ENCODE measurements around the gene ALDH4A1. TPM values are rescaled to one million over a fixed set of nuclear protein-coding genes. Genes with fewer than 3 reads are reported as not detected.

ALDH4A1 gene
- total RNA-seq, 1 donor from 2014 or later = 13.0 TPM

GRCh38 chr1:18925279-18925678 lies 22.9 kb upstream of the ALDH4A1 start:
- intact Hi-C loops (cut with DNase I) = no loop called here

GRCh38 chr1:18924221-18924691 lies 21.9 kb upstream of the ALDH4A1 start:
- ATAC-seq (no peak), DNase-seq (ENCODE audit: low spot score) (no peak)
- intact Hi-C loops (cut with DNase I) = no loop called here

More at GRCh38 chr1:18925279-18925678, 22.9 kb upstream of the ALDH4A1 start:
- ATAC-seq = no peak
- no peak for DNase-seq (ENCODE audit: low spot score)

- DNase-seq (ENCODE audit: low spot score) (no peak), ATAC-seq (no peak)
- intact Hi-C loops (cut with DNase I) = no loop called here
These were observed 21.4 kb upstream of the ALDH4A1 start for GRCh38 chr1:18923756-18924211.

GRCh38 chr1:18922848-18923755 lies 20.7 kb upstream of the ALDH4A1 start:
- intact Hi-C loops (cut with DNase I) = no loop called here
- ATAC-seq = peak; percentile 34
- DNase-seq (ENCODE audit: low spot score) = no peak

GRCh38 chr1:18922319-18922726 lies 20.0 kb upstream of the ALDH4A1 start:
- DNase-seq (ENCODE audit: low spot score) = peak; percentile 86
- ATAC-seq = peak; percentile 96
- intact Hi-C loops (cut with DNase I) = no loop called here

- ATAC-seq (no peak), DNase-seq (ENCODE audit: low spot score) (no peak)
- intact Hi-C loops (cut with DNase I) = no loop called here
These were observed 19.3 kb upstream of the ALDH4A1 start for GRCh38 chr1:18921516-18922251.

- ATAC-seq (no peak), DNase-seq (ENCODE audit: low spot score) (no peak)
- intact Hi-C loops (cut with DNase I) = no loop called here
These were observed 18.6 kb upstream of the ALDH4A1 start for GRCh38 chr1:18920931-18921330.

- intact Hi-C loops (cut with DNase I) = loop anchor here (5.0 to 10.0 kb wide), 2 partner anchors 175 to 1913 kb away; no protein-coding TSS in a partner anchor
- no peak for ATAC-seq
These were observed 17.6 kb upstream of the ALDH4A1 start for GRCh38 chr1:18919956-18920355.

GRCh38 chr1:18919197-18919905 lies 17.0 kb upstream of the ALDH4A1 start:
- intact Hi-C loops (cut with DNase I) = loop anchor here (5.0 to 10.0 kb wide), 2 partner anchors 175 to 1912 kb away; no protein-coding TSS in a partner anchor
- DNase-seq (ENCODE audit: low spot score) = no peak
- no peak for ATAC-seq

More at GRCh38 chr1:18919956-18920355, 17.6 kb upstream of the ALDH4A1 start:
- no peak for DNase-seq (ENCODE audit: low spot score)

GRCh38 chr1:18918417-18918816 lies 16.1 kb upstream of the ALDH4A1 start:
- DNase-seq (ENCODE audit: low spot score) = no peak
- ATAC-seq = no peak
- intact Hi-C loops (cut with DNase I) = loop anchor here (5.0 to 10.0 kb wide), 2 partner anchors 176 to 1911 kb away; no protein-coding TSS in a partner anchor

- DNase-seq (ENCODE audit: low spot score) (no peak), ATAC-seq (no peak)
- intact Hi-C loops (cut with DNase I) = loop anchor here (5.0 to 10.0 kb wide), 2 partner anchors 178 to 1910 kb away; no protein-coding TSS in a partner anchor
These were observed 14.9 kb upstream of the ALDH4A1 start for GRCh38 chr1:18917071-18917799.

- ATAC-seq (no peak), DNase-seq (ENCODE audit: low spot score) (no peak)
- intact Hi-C loops (cut with DNase I) = loop anchor here (5.0 to 10.0 kb wide), 2 partner anchors 179 to 1908 kb away; no protein-coding TSS in a partner anchor
These were observed 13.0 kb upstream of the ALDH4A1 start for GRCh38 chr1:18915341-18915740.

- ATAC-seq = peak; percentile 77
- peak; percentile 84 for DNase-seq (ENCODE audit: low spot score)
- intact Hi-C loops (cut with DNase I) = loop anchor here (10.0 kb wide), 1 partner anchor 182 kb away; no protein-coding TSS in a partner anchor
These were observed 10.9 kb upstream of the ALDH4A1 start for GRCh38 chr1:18913065-18913835.

- intact Hi-C loops (cut with DNase I) = loop anchor here (10.0 kb wide), 1 partner anchor 182 kb away; no protein-coding TSS in a partner anchor
- ATAC-seq (no peak), DNase-seq (ENCODE audit: low spot score) (no peak)
These were observed 10.2 kb upstream of the ALDH4A1 start for GRCh38 chr1:18912550-18912949.

GRCh38 chr1:18908911-18909771 lies 6.8 kb upstream of the ALDH4A1 start:
- no peak for DNase-seq (ENCODE audit: low spot score)
- intact Hi-C loops (cut with DNase I) = no loop called here

More at GRCh38 chr1:18908911-18909771, 6.8 kb upstream of the ALDH4A1 start:
- ATAC-seq = no peak

Measured in sciatic nerve (tissue), 2 donors.